Esophagus muscularis mucosa (tissue), 4 donors: Measurements from ENCODE around the gene AHR. TPM values are rescaled to one million over a fixed set of nuclear protein-coding genes. Genes with fewer than 3 reads are reported as not detected.
A peak's percentile ranks its signal among the peaks of the same experiment; 100 is the strongest.

Experiments used
- DNase-seq: peaks from one replicate; pipeline ENCODE4 v3.0.0-alpha.2; 2017; ENCODE audit errors: extremely low spot score
- H3K27ac ChIP-seq, 4 donors: fragments of 200-600 bp; sonication (generic); replicated peaks in 1 of 4; 1 replicate in 3 of 4; 2 replicates in 1 of 4; pipeline ENCODE4 v1.5.1; 2016 to 2019; ENCODE audit warnings: mild to moderate bottlenecking in 1 of 4
- H3K27me3 ChIP-seq, 4 donors: fragments of 200-600 bp; sonication (generic); one replicate each; pipeline versions ENCODE4 v1.5.1 to v1.6.0; 2016 to 2019
- H3K36me3 ChIP-seq, 4 donors: fragments of 200-600 bp; sonication (generic); one replicate each; pipeline ENCODE4 v1.5.1; 2016 to 2019
- H3K4me1 ChIP-seq, 4 donors: fragments of 200-600 bp; sonication (generic); one replicate each; pipeline ENCODE4 v1.5.1; 2016 to 2019
- H3K4me3 ChIP-seq, 4 donors: fragments of 200-600 bp; sonication (generic); 1 replicate in 2 of 4; 2 replicates in 2 of 4; pipeline ENCODE4 v1.5.1; 2016 to 2019; ENCODE audit warnings: mild to moderate bottlenecking in 4 of 4, moderate library complexity in 1 of 4
- H3K9me3 ChIP-seq, 4 donors: fragments of 200-600 bp; sonication (generic); 1 replicate in 3 of 4; 2 replicates in 1 of 4; pipeline ENCODE4 v1.5.1; 2016 to 2019
- CTCF ChIP-seq, 3 experiments: fragments of 200-600 bp in 2 of 3; fragments of 450-650 bp in 1 of 3; sonication (generic) in 2 of 3; IDR thresholded peaks; one replicate each; pipeline ENCODE4 v1.5.1; 2017 to 2019; ENCODE audit warnings: antibody characterized with exemption in 3 of 3, mild to moderate bottlenecking in 2 of 3, moderate library complexity in 1 of 3
- EP300 ChIP-seq: sonication (generic); formaldehyde crosslinking; IDR thresholded peaks from one replicate; pipeline ENCODE4 v1.6.1; 2017; ENCODE audit warnings: antibody characterized with exemption
- POLR2A ChIP-seq: fragments of 450-650 bp; IDR thresholded peaks from one replicate; pipeline ENCODE4 v1.6.1; 2017; ENCODE audit warnings: antibody characterized with exemption, moderate library complexity, mild to moderate bottlenecking, low read depth
- POLR2AphosphoS5 ChIP-seq, 2 donors: sonication (generic); formaldehyde crosslinking; IDR thresholded peaks; one replicate each; pipeline ENCODE4 v1.6.1; 2017; ENCODE audit warnings: antibody characterized with exemption in 2 of 2
- WGBS: methylation state at CpG from one replicate; pipeline ENCODE4 v1.1.5; 2018; 5-methylcytosine and 5-hydroxymethylcytosine counted together
- intact Hi-C: fragments of 100-400 bp; cut with DNase I; formaldehyde crosslinking; loops from one replicate; pipeline ENCODE4 v1.15.1; 2023
- total RNA-seq, 4 donors: library from RNA; depleted of rRNA; stranded (reverse); fragments of >200 nt; gene quantifications; one replicate each; pipeline versions ENCODE4 v1.1.0 to v1.2.1, GENCODE V29; 2016

The AHR gene
- total RNA-seq, 4 donors from 2014 or later = 67.3 to 111 (median 77.8) TPM

DNA sequence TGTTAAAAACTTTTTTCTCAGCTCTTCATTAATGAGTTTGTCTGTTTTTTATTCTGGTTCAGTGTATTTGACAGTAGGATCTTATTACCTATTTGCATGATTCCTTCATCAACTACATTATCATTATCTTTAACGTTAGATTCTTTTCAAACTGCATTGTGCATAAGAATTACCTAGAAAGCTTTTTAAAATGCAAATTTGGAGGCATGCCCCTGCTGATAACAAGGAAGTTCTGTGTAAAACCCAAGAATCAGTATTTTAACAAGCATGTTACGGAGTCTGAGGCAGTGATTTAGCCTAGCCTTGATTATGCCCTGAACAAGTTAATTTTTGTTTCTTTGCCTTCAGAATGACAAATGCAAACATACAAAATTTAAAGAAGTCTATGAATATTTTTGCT, 14.2 kb downstream of the AHR start:
- intact Hi-C loops = loop anchor here (10.0 kb wide), 1 partner anchor 222 kb away; no protein-coding TSS in a partner anchor
- Histone ChIP-seq H3K4me1 (peaks cover 11 to 54% (median 29%) of the 10 kb centered on the region in 4 donors), H3K4me3 (no peak overlapping the region), H3K27ac (peak overlapping the region in 2 of 4 donors; percentile 3 to 42), H3K9me3 (no peaks in the 10 kb centered on the region), H3K36me3 (peaks cover 0 to 24% (median 8%) of the 10 kb centered on the region in 4 donors), H3K27me3 (no peaks in the 10 kb centered on the region)
- DNase-seq = no peak
- TF ChIP-seq CTCF (IDR thresholded peaks at IDR 0.05) (no peak), EP300 (no peak), POLR2A (no peak), POLR2AphosphoS5 (IDR thresholded peaks at IDR 0.05) (no peak)
- 69% methylated on average over 2 of the region's 2 CpGs for WGBS

DNA sequence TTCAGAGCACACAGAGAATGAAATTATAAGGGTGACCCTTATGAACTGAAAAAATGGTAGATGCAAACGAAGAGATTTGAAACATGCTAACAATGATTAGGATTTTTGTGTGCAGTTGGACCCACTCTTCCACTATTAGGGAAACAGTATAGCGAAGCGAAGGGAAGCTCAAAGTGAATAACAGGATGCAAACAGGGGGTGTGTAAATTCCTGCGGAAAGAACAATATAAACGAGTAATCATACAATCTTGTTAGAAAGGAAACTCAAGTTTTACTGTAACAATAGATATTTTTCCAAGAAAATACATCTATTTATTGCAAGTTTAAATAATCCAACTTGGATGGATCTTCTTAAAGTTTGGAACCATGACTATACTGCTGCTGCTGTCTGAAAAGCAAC, 14.7 kb downstream of the AHR start:
- DNase-seq = no peak
- H3K27ac ChIP-seq = no peak overlapping the region
- peaks cover 0 to 24% (median 8%) of the 10 kb centered on the region in 4 donors for H3K36me3 ChIP-seq
- 68% methylated on average over 5 of the region's 5 CpGs for WGBS
- intact Hi-C loops = loop anchor here (10.0 kb wide), 1 partner anchor 222 kb away; no protein-coding TSS in a partner anchor
- TF ChIP-seq EP300 (no peak), CTCF (IDR thresholded peaks at IDR 0.05) (no peak), POLR2AphosphoS5 (IDR thresholded peaks at IDR 0.05) (no peak), POLR2A (no peak)
- H3K9me3 ChIP-seq = no peaks in the 10 kb centered on the region
- peaks cover 11 to 54% (median 29%) of the 10 kb centered on the region in 4 donors for H3K4me1 ChIP-seq
- no peak overlapping the region for H3K4me3 ChIP-seq
- no peaks in the 10 kb centered on the region for H3K27me3 ChIP-seq

- H3K4me1 ChIP-seq = peaks cover 39 to 70% (median 45%) of the 10 kb centered on the region in 4 donors
- TF ChIP-seq CTCF (IDR thresholded peaks at IDR 0.05) (no peak), EP300 (no peak), POLR2A (no peak), POLR2AphosphoS5 (IDR thresholded peaks at IDR 0.05) (no peak)
- no peaks in the 10 kb centered on the region for H3K27me3 ChIP-seq
- H3K4me3 ChIP-seq = no peak overlapping the region
- H3K9me3 ChIP-seq = no peaks in the 10 kb centered on the region
- H3K36me3 ChIP-seq = peaks cover 0 to 12% (median 6%) of the 10 kb centered on the region in 4 donors
- intact Hi-C loops = loop anchor here (10.0 kb wide), 1 partner anchor 219 kb away; no protein-coding TSS in a partner anchor
- no peak for DNase-seq
- H3K27ac ChIP-seq = peak overlapping the region in 1 of 4 donors; percentile 18
These were observed 17.5 kb downstream of the AHR start for GRCh38 chr7:17315974-17316373.

DNA sequence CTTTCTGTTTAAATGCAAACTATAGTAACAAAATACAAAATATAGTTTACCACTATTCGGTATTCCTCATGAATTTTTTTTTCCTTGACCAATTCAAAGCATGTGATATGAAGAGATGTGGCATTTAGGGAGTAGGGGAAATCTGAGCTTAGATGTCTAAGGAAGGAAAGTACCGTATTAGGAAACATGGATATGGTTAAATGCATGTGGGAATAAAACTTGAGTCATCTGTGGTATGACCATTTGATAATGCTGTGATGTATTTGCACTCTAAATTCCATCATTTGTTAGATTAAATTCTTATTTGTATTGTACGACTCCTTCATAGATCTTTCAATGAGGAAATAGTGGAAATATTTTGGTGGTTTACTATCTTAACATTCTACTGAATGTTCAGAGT, 19.7 kb downstream of the AHR start:
- TF ChIP-seq CTCF (IDR thresholded peaks at IDR 0.05) (no peak), POLR2AphosphoS5 (IDR thresholded peaks at IDR 0.05) (no peak), EP300 (no peak), POLR2A (no peak)
- Histone ChIP-seq H3K9me3 (no peaks in the 10 kb centered on the region), H3K27me3 (no peaks in the 10 kb centered on the region), H3K27ac (peak overlapping the region in 1 of 4 donors; percentile 21), H3K4me3 (no peak overlapping the region), H3K36me3 (peaks cover 0 to 8% (median 0%) of the 10 kb centered on the region in 4 donors), H3K4me1 (peaks cover 39 to 64% (median 52%) of the 10 kb centered on the region in 4 donors)
- intact Hi-C loops = loop anchor here (10.0 kb wide), 1 partner anchor 217 kb away; no protein-coding TSS in a partner anchor
- no peak for DNase-seq
- WGBS = 69% methylated on average over 3 of the region's 3 CpGs
